ENCODE data around the gene LIFR.
A peak's percentile ranks its signal among the peaks of the same experiment; 100 is the strongest.

GRCh38 chr5:38515646-38516045, 40.8 kb downstream of the LIFR start:
- TF ChIP-seq CTCF (IDR thresholded peaks at IDR 0.05) (peak in 1 of 4 experiments; percentile 17), POLR2AphosphoS5 (IDR thresholded peaks at IDR 0.05) (no peak)

Data from prostate gland (tissue), 2 donors.